Measurements from ENCODE around the gene CHRNB1. TPM values are rescaled to one million over a fixed set of nuclear protein-coding genes. Genes with fewer than 3 reads are reported as not detected.
A peak's percentile ranks its signal among the peaks of the same experiment; 100 is the strongest.
"Not testable (repeated sequence)": the region's sequence is repeated elsewhere in the genome, so short reads cannot be mapped to it uniquely, and the experiment has no call there.

The CHRNB1 gene
- total and polyA plus RNA-seq, 11 donors = 8.2 to 27.3 (median 11.2) TPM

GRCh38 chr17:7480089-7480384 lies 35.2 kb downstream of the CHRNB1 start:
- Histone ChIP-seq H3K4me1 (peaks cover 7 to 75% (median 47%) of the 10 kb centered on the region in 12 donors), H3K27me3 (no peaks in the 10 kb centered on the region), H3K9me3 (no peaks in the 10 kb centered on the region), H3K36me3 (no peaks in the 10 kb centered on the region), H3K4me3 (peak overlapping the region; percentile 77 to 100 (median 96)), H3K27ac (peak overlapping the region; percentile 99 to 100 (median 100))
- 2 to 7% (median 3%) methylated on average over 3 to 8 of the region's 8 CpGs for WGBS, 4 donors
- intact Hi-C loops (cut with DNase I) = loop anchor here in 6 of 10 donors (5.0 to 10.0 kb wide), 7 partner anchors 43 to 245 kb away; partner anchors contain the start of genes FGF11 (in 3 of the 6), KCTD11 (in 3 of the 6), TMEM102 (in 3 of the 6) and TMEM95 (in 2 of the 6)
- DNase-seq (no peak), ATAC-seq (no peak)
- no peak for TF ChIP-seq POLR2A (IDR thresholded peaks at IDR 0.05)
- TF ChIP-seq CTCF (IDR thresholded peaks at IDR 0.05) = no peak

GRCh38 chr17:7481275-7481674 lies 36.4 kb downstream of the CHRNB1 start, which contains the start of gene SLC35G6:
Gene SLC35G6, plus strand, starts transcription at chr17:7481446. Its CDS starts 71 bp downstream, at chr17:7481517.
- Histone ChIP-seq H3K4me3 (peak within 1 kb of the TSS in 9 of 12 donors; percentile 78 to 100 (median 96)), H3K27ac (peak within 1 kb of the TSS; percentile 99 to 100 (median 100)), H3K4me1 (peaks cover 12 to 75% (median 46%) of the 10 kb centered on the region in 12 donors)
- intact Hi-C loops (cut with DNase I) = loop anchor here in 6 of 10 donors (5.0 to 10.0 kb wide), 7 partner anchors 44 to 246 kb away; partner anchors contain the start of genes FGF11 (in 3 of the 6), KCTD11 (in 3 of the 6), TMEM102 (in 3 of the 6) and TMEM95 (in 2 of the 6)
- ATAC-seq, H3K36me3 ChIP-seq, H3K27me3 ChIP-seq, H3K9me3 ChIP-seq: not testable (repeated sequence)
- peak in 1 of 5 donors; percentile 16 for DNase-seq
- 92 to 95% (median 94%) methylated on average over 4 of the region's 4 CpGs for WGBS, 4 donors

GRCh38 chr17:7481842-7482741 lies 37.2 kb downstream of the CHRNB1 start:
- DNase-seq = peak in 1 of 5 donors; percentile 65
- H3K27me3 ChIP-seq, H3K4me3 ChIP-seq, H3K9me3 ChIP-seq, H3K36me3 ChIP-seq, ATAC-seq: not testable (repeated sequence)
- Histone ChIP-seq H3K4me1 (peaks cover 8 to 75% (median 46%) of the 10 kb centered on the region in 12 donors), H3K27ac (peak overlapping the region in 11 of 12 donors; percentile 94 to 100 (median 100))
- WGBS, 4 donors = 81 to 87% (median 83%) methylated on average over 26 to 31 of the region's 31 CpGs
- intact Hi-C loops (cut with DNase I) = loop anchor here in 6 of 10 donors (2.0 to 10.0 kb wide), 8 partner anchors 45 to 247 kb away; partner anchors contain the start of genes FGF11 (in 3 of the 6), KCTD11 (in 3 of the 6), TMEM102 (in 3 of the 6) and TMEM95 (in 2 of the 6)

DNA sequence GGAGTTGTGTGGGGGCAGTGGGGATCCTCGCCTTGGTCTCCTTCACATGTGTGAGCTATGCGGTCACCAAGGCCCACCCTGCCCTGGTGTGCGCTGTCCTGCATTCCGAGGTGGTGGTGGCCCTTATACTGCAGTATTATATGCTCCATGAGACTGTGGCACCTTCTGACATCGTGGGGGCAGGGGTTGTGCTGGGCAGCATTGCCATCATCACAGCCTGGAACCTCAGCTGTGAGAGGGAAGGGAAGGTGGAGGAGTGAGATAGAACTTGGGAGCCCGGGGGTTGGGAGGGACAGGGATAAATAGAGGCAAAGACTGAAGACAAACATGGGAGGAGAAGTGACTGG lies 37.9 kb downstream of the CHRNB1 start:
- H3K36me3 ChIP-seq, ATAC-seq, H3K27me3 ChIP-seq, H3K9me3 ChIP-seq: not testable (repeated sequence)
- intact Hi-C loops (cut with DNase I) = loop anchor here in 6 of 10 donors (2.0 to 10.0 kb wide), 8 partner anchors 45 to 248 kb away; partner anchors contain the start of genes FGF11 (in 3 of the 6), KCTD11 (in 3 of the 6), TMEM102 (in 3 of the 6) and TMEM95 (in 2 of the 6)
- H3K4me1 ChIP-seq = peaks cover 8 to 75% (median 47%) of the 10 kb centered on the region in 12 donors
- peak overlapping the region; percentile 94 to 100 (median 100) for H3K27ac ChIP-seq
- 67 to 71% (median 70%) methylated on average over 6 of the region's 6 CpGs for WGBS, 4 donors
- H3K4me3 ChIP-seq = peak overlapping the region in 10 of 12 donors; percentile 57 to 85 (median 72)
- peak in 1 of 5 donors; percentile 47 for DNase-seq

- Histone ChIP-seq H3K4me3 (peak overlapping the region; percentile 9 to 85 (median 72)), H3K27ac (peak overlapping the region; percentile 94 to 100 (median 100)), H3K4me1 (peaks cover 8 to 71% (median 47%) of the 10 kb centered on the region in 12 donors), H3K36me3 (no peaks in the 10 kb centered on the region), H3K27me3 (no peaks in the 10 kb centered on the region), H3K9me3 (no peaks in the 10 kb centered on the region)
- 0 to 2% (median 1%) methylated on average over 27 to 38 of the region's 38 CpGs for WGBS, 4 donors
- ATAC-seq (peak; percentile 72 to 82 (median 76)), DNase-seq (peak; percentile 94 to 97 (median 96))
- TF ChIP-seq POLR2A (IDR thresholded peaks at IDR 0.05) (peak; percentile 33 to 48), CTCF (IDR thresholded peaks at IDR 0.05) (no peak)
- intact Hi-C loops (cut with DNase I) = loop anchor here in 7 of 10 donors (1.0 to 10.0 kb wide), 14 partner anchors 46 to 249 kb away; partner anchors contain the start of genes KCTD11 (in 4 of the 7), FGF11 (in 3 of the 7), TMEM102 (in 3 of the 7) and TMEM256 (in 3 of the 7)
Measured at GRCh38 chr17:7483255-7484066, 38.6 kb downstream of the CHRNB1 start.

Measured in heart left ventricle (tissue), 16 donors.